Measurements from ENCODE around the gene DDOST.

DNA sequence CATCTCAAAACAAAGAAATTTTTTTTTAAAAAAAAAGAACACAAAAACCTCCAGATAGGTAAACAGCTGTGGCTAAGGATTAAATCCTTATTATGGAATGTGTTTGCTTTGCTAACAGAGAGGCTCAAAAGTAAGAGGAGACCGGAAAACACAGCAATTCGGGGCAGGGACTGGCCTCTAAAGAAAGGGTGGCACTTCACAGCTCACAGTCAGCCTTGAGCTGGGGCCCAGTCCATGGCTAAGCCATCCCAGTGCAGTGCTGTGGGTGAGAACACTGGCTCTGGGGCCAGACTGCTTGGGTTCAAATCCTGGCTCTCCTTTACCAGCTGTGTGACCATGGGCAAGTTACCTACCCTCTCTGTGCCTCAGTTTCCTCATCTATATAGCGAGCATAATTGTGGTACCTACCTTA is 28.5 kb upstream of the DDOST start:
- TF ChIP-seq, protein P1, sequence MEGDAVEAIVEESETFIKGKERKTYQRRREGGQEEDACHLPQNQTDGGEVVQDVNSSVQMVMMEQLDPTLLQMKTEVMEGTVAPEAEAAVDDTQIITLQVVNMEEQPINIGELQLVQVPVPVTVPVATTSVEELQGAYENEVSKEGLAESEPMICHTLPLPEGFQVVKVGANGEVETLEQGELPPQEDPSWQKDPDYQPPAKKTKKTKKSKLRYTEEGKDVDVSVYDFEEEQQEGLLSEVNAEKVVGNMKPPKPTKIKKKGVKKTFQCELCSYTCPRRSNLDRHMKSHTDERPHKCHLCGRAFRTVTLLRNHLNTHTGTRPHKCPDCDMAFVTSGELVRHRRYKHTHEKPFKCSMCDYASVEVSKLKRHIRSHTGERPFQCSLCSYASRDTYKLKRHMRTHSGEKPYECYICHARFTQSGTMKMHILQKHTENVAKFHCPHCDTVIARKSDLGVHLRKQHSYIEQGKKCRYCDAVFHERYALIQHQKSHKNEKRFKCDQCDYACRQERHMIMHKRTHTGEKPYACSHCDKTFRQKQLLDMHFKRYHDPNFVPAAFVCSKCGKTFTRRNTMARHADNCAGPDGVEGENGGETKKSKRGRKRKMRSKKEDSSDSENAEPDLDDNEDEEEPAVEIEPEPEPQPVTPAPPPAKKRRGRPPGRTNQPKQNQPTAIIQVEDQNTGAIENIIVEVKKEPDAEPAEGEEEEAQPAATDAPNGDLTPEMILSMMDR (IDR thresholded peaks at IDR 0.05): no peak
- TF ChIP-seq EP300 (IDR thresholded peaks at IDR 0.05; ENCODE audit: low read depth): no peak

Data from transverse colon (tissue), 3 donors.